Tibial artery (tissue), 4 donors: ENCODE data around the gene CDK17.

Experiments
- DNase-seq, 2 donors: peaks; one replicate each; pipeline ENCODE4 v3.0.0-alpha.2; 2019
- H3K27ac ChIP-seq, 2 donors: fragments of 200-600 bp; sonication (generic) in 1 of 2; 1 replicate in 1 of 2; 2 replicates in 1 of 2; pipeline ENCODE4 v1.5.1; 2018 to 2019; ENCODE audit warnings: mild to moderate bottlenecking in 1 of 2
- H3K27me3 ChIP-seq, 2 donors: fragments of 200-600 bp; sonication (generic) in 1 of 2; one replicate each; pipeline versions ENCODE4 v1.5.1 to v1.6.0; 2016 to 2019
- H3K36me3 ChIP-seq, 3 donors: fragments of 200-600 bp; sonication (generic) in 2 of 3; one replicate each; pipeline ENCODE4 v1.5.1; 2016 to 2019; ENCODE audit warnings: mild to moderate bottlenecking in 2 of 3
- H3K4me1 ChIP-seq, 4 donors: fragments of 200-600 bp; sonication (generic) in 2 of 4; 1 replicate in 3 of 4; 2 replicates in 1 of 4; pipeline ENCODE4 v1.5.1; 2016 to 2019
- H3K4me3 ChIP-seq, 2 donors: fragments of 200-600 bp; sonication (generic) in 1 of 2; 1 replicate in 1 of 2; 2 replicates in 1 of 2; pipeline ENCODE4 v1.5.1; 2018 to 2019; ENCODE audit warnings: mild to moderate bottlenecking in 2 of 2
- H3K9me3 ChIP-seq, 3 donors: fragments of 200-600 bp; sonication (generic) in 1 of 3; one replicate each; pipeline ENCODE4 v1.5.1; 2016 to 2019
- intact Hi-C: fragments of 100-400 bp; cut with DNase I; formaldehyde crosslinking; loops from one replicate; pipeline ENCODE4 v1.15.0; 2023; ENCODE audit warnings: low total_unique reads
- TF ChIP-seq, protein P1 (sequence below), 2 experiments: fragments of 200-600 bp in 1 of 2; fragments of 450-650 bp in 1 of 2; IDR thresholded peaks; one replicate each; pipeline ENCODE4 v1.5.1; 2017 to 2019; ENCODE audit warnings: antibody characterized with exemption in 2 of 2, mild to moderate bottlenecking in 1 of 2, moderate library complexity in 1 of 2

Gene CDK17

DNA sequence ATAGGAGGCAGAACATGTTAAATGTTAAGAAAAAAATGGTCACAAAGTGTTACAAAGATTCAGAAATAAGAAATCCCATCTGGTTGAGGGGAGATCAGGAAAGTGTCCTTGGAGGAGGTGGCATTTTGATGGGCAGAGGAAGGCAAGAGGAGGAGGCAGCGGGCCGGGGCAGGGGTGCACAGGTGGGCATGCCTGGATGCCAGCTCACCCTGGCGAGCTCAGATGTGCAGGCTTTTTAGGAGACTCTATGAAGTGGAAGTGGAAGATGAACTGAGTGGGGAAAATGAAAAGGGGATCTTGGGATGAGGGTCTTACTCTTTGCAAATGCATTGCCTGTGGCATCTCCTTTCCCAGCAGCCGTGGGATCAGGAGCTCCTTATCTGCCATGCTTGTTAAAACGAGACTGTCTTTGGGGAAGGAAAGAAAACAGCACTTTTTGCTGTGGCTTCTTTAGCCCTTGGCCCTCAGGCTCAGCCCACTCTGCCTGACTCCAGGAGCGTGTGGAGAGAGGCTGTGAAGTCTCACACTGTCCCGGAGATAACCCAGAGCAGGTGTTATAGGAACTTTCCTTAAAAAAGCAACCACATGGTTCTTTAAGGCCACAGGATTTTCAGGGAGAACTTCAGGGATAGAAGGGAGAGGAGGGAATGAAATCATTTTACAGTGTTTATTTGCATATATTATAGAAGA lies 143.4 kb downstream of the CDK17 start:
- no peak overlapping the region for H3K27ac ChIP-seq
- TF ChIP-seq, protein P1, sequence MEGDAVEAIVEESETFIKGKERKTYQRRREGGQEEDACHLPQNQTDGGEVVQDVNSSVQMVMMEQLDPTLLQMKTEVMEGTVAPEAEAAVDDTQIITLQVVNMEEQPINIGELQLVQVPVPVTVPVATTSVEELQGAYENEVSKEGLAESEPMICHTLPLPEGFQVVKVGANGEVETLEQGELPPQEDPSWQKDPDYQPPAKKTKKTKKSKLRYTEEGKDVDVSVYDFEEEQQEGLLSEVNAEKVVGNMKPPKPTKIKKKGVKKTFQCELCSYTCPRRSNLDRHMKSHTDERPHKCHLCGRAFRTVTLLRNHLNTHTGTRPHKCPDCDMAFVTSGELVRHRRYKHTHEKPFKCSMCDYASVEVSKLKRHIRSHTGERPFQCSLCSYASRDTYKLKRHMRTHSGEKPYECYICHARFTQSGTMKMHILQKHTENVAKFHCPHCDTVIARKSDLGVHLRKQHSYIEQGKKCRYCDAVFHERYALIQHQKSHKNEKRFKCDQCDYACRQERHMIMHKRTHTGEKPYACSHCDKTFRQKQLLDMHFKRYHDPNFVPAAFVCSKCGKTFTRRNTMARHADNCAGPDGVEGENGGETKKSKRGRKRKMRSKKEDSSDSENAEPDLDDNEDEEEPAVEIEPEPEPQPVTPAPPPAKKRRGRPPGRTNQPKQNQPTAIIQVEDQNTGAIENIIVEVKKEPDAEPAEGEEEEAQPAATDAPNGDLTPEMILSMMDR (IDR thresholded peaks at IDR 0.05): no peak

DNA sequence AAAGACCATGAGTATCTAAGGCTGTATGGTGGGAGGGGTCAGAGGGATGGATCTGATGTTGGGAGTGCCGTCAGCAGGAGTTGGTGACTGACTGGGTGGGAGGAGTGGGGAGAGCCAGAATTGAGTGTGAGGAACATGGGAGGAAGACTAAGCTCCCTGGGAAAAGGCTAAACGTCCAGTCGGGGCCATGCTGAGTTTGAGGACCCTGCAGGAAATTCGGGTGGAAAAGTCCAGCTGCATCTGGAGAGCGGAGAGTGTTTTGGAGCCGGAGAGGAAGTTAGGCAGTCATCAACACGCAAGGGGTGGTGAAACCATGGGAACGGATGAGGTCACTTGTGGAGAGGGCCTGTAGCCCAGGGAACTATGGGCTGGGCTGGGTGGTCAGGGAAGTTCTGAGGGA lies 145.2 kb downstream of the CDK17 start:
- peaks cover 0 to 16% (median 9%) of the 10 kb centered on the region in 4 donors for H3K4me1 ChIP-seq
- DNase-seq: peak; percentile 77 to 79

More for the DNA sequence above, 143.4 kb downstream of the CDK17 start:
- H3K9me3 ChIP-seq: no peaks in the 10 kb centered on the region
- peaks cover 0 to 9% (median 5%) of the 10 kb centered on the region in 3 donors for H3K36me3 ChIP-seq
- no peak overlapping the region for H3K4me3 ChIP-seq
- no peaks in the 10 kb centered on the region for H3K27me3 ChIP-seq
- DNase-seq: no peak
- intact Hi-C loops: no loop called here
- peaks cover 0 to 16% (median 9%) of the 10 kb centered on the region in 4 donors for H3K4me1 ChIP-seq

DNA sequence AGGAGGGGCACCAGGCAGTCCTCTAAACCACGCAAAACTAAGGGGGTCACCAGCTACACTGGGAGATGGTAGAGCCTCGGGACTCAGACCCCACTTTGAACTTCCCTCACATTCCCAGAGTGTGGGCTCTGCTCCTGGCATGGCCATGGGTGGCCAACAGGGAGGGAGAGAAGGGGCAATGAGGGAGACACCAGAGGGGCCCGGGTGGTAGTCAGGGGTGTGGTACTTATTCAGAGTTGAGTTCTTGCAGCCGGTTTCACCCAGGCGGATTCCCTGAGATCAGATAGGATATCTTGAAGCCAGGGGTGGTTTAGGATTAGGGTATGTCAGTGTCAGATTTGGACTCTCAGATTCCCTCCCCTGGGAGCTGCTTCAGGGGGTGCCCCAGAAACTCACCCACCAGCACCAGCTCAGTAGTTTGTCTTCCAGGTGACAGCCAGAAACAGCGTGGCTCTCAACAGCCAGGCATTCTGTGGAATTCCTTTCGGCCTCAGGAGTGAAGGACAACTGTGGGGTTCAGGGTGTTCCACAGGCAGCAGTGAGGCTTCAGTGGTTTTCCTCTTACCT lies 150.0 kb downstream of the CDK17 start:
- no peak for DNase-seq
- H3K4me3 ChIP-seq: no peak overlapping the region
- intact Hi-C loops: no loop called here
- H3K9me3 ChIP-seq: no peaks in the 10 kb centered on the region
- H3K4me1 ChIP-seq: peaks cover 0 to 3% (median 0%) of the 10 kb centered on the region in 4 donors
- H3K27ac ChIP-seq: no peak overlapping the region
- H3K27me3 ChIP-seq: no peaks in the 10 kb centered on the region
- H3K36me3 ChIP-seq: peaks cover 0 to 40% (median 24%) of the 10 kb centered on the region in 3 donors
- TF ChIP-seq, protein P1 (IDR thresholded peaks at IDR 0.05): no peak

More for the DNA sequence above, 145.2 kb downstream of the CDK17 start:
- Histone ChIP-seq H3K27ac (peak overlapping the region in 1 of 2 donors; percentile 2), H3K27me3 (no peaks in the 10 kb centered on the region), H3K9me3 (no peaks in the 10 kb centered on the region), H3K36me3 (peaks cover 0 to 17% (median 15%) of the 10 kb centered on the region in 3 donors), H3K4me3 (no peak overlapping the region)
- intact Hi-C loops: no loop called here
- TF ChIP-seq, protein P1 (IDR thresholded peaks at IDR 0.05): no peak

DNA sequence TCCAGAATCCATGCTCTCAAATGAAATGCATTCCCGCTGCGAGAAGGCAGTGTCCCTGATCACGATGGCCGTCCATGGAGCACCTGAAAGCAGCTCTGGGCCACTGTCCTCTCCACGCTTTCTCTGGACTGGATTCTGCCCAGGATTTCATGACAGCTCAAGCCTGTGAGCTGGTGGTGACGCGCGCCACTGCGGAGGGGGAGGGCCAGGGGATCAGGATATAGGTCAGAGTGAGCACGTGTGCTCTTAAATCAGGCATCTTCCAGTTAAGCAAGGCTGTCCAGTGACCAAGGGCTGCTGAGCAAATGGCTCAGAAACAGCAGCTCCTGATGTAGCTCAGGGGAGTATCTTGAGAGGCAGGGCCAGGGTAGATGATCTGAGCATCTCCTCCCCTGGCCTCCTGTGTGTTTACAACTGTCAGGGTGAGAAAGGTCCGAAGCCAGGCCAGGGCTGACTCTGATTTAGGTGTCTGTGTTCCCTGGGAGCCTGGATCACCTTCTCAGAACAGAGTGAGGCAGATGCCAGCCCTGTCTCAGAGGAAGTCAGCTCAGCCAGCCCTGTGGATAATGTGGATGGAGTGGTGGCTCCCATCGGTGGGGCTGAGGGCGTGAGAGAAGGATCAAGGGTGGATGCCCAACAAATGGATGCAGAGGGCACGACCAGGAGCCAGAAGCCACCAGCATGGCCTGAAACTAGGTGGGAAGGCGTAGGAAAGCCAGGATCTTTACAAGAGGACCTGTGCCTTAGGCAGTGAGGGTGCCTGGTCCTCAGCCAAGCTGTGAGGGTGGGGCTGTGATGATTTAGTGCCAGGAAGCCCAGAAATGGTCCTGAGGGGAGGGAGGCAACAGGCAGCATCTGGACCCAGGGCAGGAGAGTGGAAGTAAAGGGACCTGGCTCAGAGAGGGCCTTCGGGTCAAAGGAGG lies 150.8 kb downstream of the CDK17 start:
- Histone ChIP-seq H3K4me1 (peaks cover 0 to 3% (median 0%) of the 10 kb centered on the region in 4 donors), H3K9me3 (no peaks in the 10 kb centered on the region), H3K27me3 (no peaks in the 10 kb centered on the region), H3K36me3 (peaks cover 0 to 40% (median 24%) of the 10 kb centered on the region in 3 donors), H3K27ac (no peak overlapping the region), H3K4me3 (no peak overlapping the region)
- TF ChIP-seq, protein P1 (IDR thresholded peaks at IDR 0.05): no peak
- peak in 1 of 2 donors; percentile 51 for DNase-seq
- intact Hi-C loops: no loop called here

DNA sequence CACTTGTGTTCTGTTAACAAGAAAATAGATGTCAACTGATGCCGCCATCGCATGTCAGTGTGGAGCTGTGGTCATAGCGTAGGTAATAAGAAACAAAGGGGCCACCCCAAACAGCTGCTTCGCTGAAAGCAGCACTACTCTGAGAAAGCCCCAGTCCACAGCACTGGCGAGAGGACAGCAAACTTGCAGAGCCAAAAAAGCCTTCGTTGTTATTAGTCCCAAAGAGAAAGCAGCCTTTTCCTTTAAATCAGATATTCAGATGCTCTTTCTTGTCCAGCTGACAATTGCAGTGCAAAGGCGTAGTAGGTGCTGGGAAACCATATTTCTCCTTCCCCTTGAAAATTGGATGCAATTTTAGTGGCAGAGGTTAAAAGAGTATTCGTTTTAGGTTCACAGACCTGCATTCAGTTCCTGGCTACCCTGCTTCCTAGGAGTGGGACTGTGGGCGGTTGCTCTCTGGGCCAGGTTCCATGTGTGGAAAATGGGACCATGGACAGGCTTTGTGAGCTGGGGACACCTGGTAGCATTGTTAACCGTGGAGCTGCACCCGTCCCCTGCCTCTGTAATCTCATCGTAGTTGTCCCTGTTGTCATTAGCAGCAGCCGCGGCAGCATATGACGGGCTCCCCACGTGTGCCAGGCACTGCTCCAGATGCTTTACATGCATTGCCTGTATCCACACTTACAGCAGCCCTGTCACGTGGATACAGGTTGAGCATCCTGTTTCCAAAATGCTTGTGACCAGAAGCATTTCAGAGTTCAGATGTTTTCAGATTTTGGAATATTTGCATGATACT lies 151.9 kb downstream of the CDK17 start:
- DNase-seq: no peak
- peaks cover 0 to 3% (median 0%) of the 10 kb centered on the region in 4 donors for H3K4me1 ChIP-seq
- H3K27me3 ChIP-seq: no peaks in the 10 kb centered on the region
- no peak overlapping the region for H3K27ac ChIP-seq
- no peaks in the 10 kb centered on the region for H3K9me3 ChIP-seq
- no peak overlapping the region for H3K4me3 ChIP-seq
- intact Hi-C loops: no loop called here
- TF ChIP-seq, protein P1 (IDR thresholded peaks at IDR 0.05): no peak
- H3K36me3 ChIP-seq: peaks cover 0 to 40% (median 24%) of the 10 kb centered on the region in 3 donors
